Gastroesophageal sphincter (tissue), 3 donors: Measurements from ENCODE around the gene SLC25A12.

ENCODE experiments used
- POLR2A ChIP-seq, 2 donors: fragments of 450-650 bp; IDR thresholded peaks; one replicate each; pipeline ENCODE4 v1.6.1; 2017; ENCODE audit warnings: antibody characterized with exemption in 2 of 2, mild to moderate bottlenecking in 2 of 2, moderate library complexity in 1 of 2
- TF ChIP-seq, protein P1 (sequence below), 4 experiments: fragments of 200-600 bp in 2 of 4; fragments of 450-650 bp in 2 of 4; sonication (generic) in 1 of 4; IDR thresholded peaks; one replicate each; pipeline ENCODE4 v1.5.1; 2017 to 2019; ENCODE audit warnings: antibody characterized with exemption in 4 of 4, mild to moderate bottlenecking in 2 of 4, moderate library complexity in 2 of 4

DNA sequence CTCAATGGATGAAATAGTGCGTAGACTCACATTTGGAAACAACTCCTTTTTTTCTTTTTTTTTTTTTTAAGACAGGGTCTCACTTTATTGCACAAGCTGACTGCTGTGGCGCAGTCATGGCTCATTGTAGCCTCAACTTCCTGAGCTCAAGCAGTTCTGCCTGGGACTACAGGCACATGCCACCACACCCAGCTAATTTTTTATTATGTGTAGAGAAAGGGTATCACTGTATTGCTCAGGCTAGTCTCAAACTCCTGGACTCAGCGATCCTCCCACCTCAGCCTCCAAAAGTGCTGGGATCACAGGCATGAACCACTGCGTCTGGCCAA is 45.7 kb upstream of the SLC25A12 start:
- TF ChIP-seq, protein P1, sequence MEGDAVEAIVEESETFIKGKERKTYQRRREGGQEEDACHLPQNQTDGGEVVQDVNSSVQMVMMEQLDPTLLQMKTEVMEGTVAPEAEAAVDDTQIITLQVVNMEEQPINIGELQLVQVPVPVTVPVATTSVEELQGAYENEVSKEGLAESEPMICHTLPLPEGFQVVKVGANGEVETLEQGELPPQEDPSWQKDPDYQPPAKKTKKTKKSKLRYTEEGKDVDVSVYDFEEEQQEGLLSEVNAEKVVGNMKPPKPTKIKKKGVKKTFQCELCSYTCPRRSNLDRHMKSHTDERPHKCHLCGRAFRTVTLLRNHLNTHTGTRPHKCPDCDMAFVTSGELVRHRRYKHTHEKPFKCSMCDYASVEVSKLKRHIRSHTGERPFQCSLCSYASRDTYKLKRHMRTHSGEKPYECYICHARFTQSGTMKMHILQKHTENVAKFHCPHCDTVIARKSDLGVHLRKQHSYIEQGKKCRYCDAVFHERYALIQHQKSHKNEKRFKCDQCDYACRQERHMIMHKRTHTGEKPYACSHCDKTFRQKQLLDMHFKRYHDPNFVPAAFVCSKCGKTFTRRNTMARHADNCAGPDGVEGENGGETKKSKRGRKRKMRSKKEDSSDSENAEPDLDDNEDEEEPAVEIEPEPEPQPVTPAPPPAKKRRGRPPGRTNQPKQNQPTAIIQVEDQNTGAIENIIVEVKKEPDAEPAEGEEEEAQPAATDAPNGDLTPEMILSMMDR (IDR thresholded peaks at IDR 0.05): no peak
- TF ChIP-seq POLR2A (IDR thresholded peaks at IDR 0.05): no peak
